HEK293 (cell line): ENCODE measurements around the gene PDIA4.
A peak's percentile ranks its signal among the peaks of the same experiment; 100 is the strongest.

Experiments
- BCL11B ChIP-seq: fragments of 450-650 bp; formaldehyde crosslinking; IDR thresholded peaks from 2 replicates; pipeline ENCODE4 v1.5.1; 2016; ENCODE audit warnings: low read depth, missing biosample characterization, missing genetic modification characterization
- FEZF1 ChIP-seq: fragments of 450-650 bp; formaldehyde crosslinking; IDR thresholded peaks from 2 replicates; pipeline ENCODE4 v1.5.1; 2016; ENCODE audit warnings: missing biosample characterization, missing genetic modification characterization
- IKZF3 ChIP-seq: fragments of 450-650 bp; IDR thresholded peaks from 2 replicates; pipeline ENCODE4 v1.5.0; 2018; ENCODE audit warnings: missing biosample characterization, mild to moderate bottlenecking, missing genetic modification characterization, moderate library complexity
- KLF10 ChIP-seq: fragments of 450-650 bp; IDR thresholded peaks from 2 replicates; pipeline ENCODE4 v1.5.1; 2018; ENCODE audit warnings: missing biosample characterization, mild to moderate bottlenecking, missing genetic modification characterization
- KLF8 ChIP-seq: fragments of 450-650 bp; formaldehyde crosslinking; IDR thresholded peaks from 2 replicates; pipeline ENCODE4 v1.5.1; 2016; ENCODE audit warnings: missing biosample characterization, missing genetic modification characterization
- KLF9 ChIP-seq: fragments of 450-650 bp; formaldehyde crosslinking; IDR thresholded peaks from 2 replicates; pipeline ENCODE4 v1.5.1; 2016; ENCODE audit warnings: missing biosample characterization, missing genetic modification characterization, low read depth
- MZF1 ChIP-seq: fragments of 450-650 bp; formaldehyde crosslinking; IDR thresholded peaks from 2 replicates; pipeline ENCODE4 v1.5.1; 2017; ENCODE audit warnings: missing biosample characterization, missing genetic modification characterization, borderline replicate concordance
- SP2 ChIP-seq: fragments of 450-650 bp; formaldehyde crosslinking; IDR thresholded peaks from 2 replicates; pipeline ENCODE4 v1.5.1; 2016; ENCODE audit warnings: missing biosample characterization, missing genetic modification characterization
- WT1 ChIP-seq: fragments of 450-650 bp; formaldehyde crosslinking; IDR thresholded peaks from 2 replicates; pipeline ENCODE4 v1.5.1; 2016; ENCODE audit warnings: missing biosample characterization, missing genetic modification characterization
- ZFHX2 ChIP-seq: fragments of 450-650 bp; formaldehyde crosslinking; conservative IDR thresholded peaks from 2 replicates; pipeline ENCODE4 v1.5.1; 2016; ENCODE audit warnings: missing biosample characterization, missing genetic modification characterization
- ZFP41 ChIP-seq: fragments of 450-650 bp; formaldehyde crosslinking; IDR thresholded peaks from 2 replicates; pipeline ENCODE4 v1.5.1; 2016; ENCODE audit warnings: missing biosample characterization, missing genetic modification characterization, borderline replicate concordance
- ZNF10 ChIP-seq: fragments of 450-650 bp; formaldehyde crosslinking; IDR thresholded peaks from 2 replicates; pipeline ENCODE4 v1.5.1; 2017; ENCODE audit warnings: missing biosample characterization, missing genetic modification characterization
- ZNF184 ChIP-seq: fragments of 450-650 bp; IDR thresholded peaks from 2 replicates; pipeline ENCODE4 v1.5.1; 2018; ENCODE audit warnings: missing biosample characterization, mild to moderate bottlenecking, missing genetic modification characterization
- ZNF211 ChIP-seq: fragments of 450-650 bp; formaldehyde crosslinking; IDR thresholded peaks from 2 replicates; pipeline ENCODE4 v1.5.1; 2016; ENCODE audit warnings: low read depth, missing biosample characterization, missing genetic modification characterization
- ZNF341 ChIP-seq: fragments of 450-650 bp; formaldehyde crosslinking; IDR thresholded peaks from 2 replicates; pipeline ENCODE4; 2016; ENCODE audit warnings: low read depth, missing biosample characterization, missing genetic modification characterization
- ZNF391 ChIP-seq: fragments of 450-650 bp; formaldehyde crosslinking; IDR thresholded peaks from 2 replicates; pipeline ENCODE4 v1.5.1; 2016; ENCODE audit warnings: low read depth, missing biosample characterization, missing genetic modification characterization, borderline replicate concordance
- ZNF561 ChIP-seq: fragments of 450-650 bp; IDR thresholded peaks from 2 replicates; pipeline ENCODE4 v1.5.1; 2018; ENCODE audit warnings: missing biosample characterization, missing genetic modification characterization, borderline replicate concordance
- ZNF660 ChIP-seq: fragments of 450-650 bp; IDR thresholded peaks from 2 replicates; pipeline ENCODE4 v1.5.1; 2018; ENCODE audit warnings: missing biosample characterization, mild to moderate bottlenecking, missing genetic modification characterization
- ZNF76 ChIP-seq: fragments of 450-650 bp; formaldehyde crosslinking; IDR thresholded peaks from 2 replicates; pipeline ENCODE4; 2016; ENCODE audit warnings: low read depth, missing biosample characterization, missing genetic modification characterization, borderline replicate concordance
- TF ChIP-seq, protein P1 (sequence below): fragments of 450-650 bp; formaldehyde crosslinking; IDR thresholded peaks from 2 replicates; pipeline ENCODE4 v1.5.1; 2017; ENCODE audit warnings: missing biosample characterization, missing genetic modification characterization
- TF ChIP-seq, protein P2 (sequence below): fragments of 450-650 bp; formaldehyde crosslinking; IDR thresholded peaks from 2 replicates; pipeline ENCODE4 v1.5.1; 2017; ENCODE audit warnings: missing biosample characterization, mild to moderate bottlenecking, missing genetic modification characterization, moderate library complexity
- TF ChIP-seq, protein P3 (sequence below): fragments of 450-650 bp; formaldehyde crosslinking; IDR thresholded peaks from 2 replicates; pipeline ENCODE4 v1.5.1; 2016; ENCODE audit warnings: missing biosample characterization, missing genetic modification characterization
- TF ChIP-seq, protein P4 (sequence below): fragments of 450-650 bp; formaldehyde crosslinking; IDR thresholded peaks from 2 replicates; pipeline ENCODE4 v1.5.1; 2016; ENCODE audit warnings: missing biosample characterization, missing genetic modification characterization

PDIA4 gene

DNA sequence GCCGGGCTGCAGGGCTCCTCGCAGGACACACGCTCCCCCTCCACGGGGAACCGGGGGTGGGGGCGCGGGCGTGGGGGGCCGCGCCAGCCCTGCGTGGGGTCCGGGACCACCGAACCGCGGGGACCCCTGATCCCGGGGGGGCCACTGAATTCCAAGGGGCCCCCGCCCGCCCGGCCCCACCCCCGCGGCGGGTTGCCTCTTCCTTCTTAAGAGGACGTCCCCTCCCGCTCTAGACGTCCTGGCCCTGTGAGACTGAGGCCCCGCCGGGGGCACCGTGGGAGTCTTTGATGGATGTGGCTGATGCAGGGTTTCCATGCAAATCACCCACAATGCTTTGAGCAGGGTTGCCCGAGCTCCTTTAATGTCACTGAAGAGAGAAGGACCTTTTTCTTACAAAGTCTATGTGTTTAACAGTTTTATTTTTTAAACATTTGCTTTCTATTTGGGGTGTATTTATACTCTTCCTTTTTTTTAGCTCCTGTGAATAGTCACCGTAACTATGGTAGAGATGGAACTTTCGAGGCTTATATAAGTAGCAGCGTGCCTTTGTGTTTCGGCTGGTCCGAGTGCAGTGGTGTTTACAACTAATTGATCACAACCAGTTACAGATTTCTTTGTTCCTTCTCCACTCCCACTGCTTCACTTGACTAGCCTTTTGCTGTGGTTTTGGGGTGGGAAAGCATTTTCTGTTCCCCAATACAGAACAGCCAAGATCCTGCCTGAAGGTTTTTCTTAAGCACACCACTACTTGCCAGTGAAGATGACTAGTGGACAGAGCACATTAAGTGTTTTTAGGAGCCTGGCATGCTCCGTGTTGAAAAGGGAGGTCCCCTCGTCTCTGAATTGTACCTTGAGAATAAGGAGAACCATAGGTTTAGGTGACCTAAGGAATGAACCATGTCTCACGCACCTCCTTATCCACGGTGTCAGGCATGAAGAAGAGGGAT lies 44.8 kb downstream of the PDIA4 start (continued):
- TF ChIP-seq, protein P1, sequence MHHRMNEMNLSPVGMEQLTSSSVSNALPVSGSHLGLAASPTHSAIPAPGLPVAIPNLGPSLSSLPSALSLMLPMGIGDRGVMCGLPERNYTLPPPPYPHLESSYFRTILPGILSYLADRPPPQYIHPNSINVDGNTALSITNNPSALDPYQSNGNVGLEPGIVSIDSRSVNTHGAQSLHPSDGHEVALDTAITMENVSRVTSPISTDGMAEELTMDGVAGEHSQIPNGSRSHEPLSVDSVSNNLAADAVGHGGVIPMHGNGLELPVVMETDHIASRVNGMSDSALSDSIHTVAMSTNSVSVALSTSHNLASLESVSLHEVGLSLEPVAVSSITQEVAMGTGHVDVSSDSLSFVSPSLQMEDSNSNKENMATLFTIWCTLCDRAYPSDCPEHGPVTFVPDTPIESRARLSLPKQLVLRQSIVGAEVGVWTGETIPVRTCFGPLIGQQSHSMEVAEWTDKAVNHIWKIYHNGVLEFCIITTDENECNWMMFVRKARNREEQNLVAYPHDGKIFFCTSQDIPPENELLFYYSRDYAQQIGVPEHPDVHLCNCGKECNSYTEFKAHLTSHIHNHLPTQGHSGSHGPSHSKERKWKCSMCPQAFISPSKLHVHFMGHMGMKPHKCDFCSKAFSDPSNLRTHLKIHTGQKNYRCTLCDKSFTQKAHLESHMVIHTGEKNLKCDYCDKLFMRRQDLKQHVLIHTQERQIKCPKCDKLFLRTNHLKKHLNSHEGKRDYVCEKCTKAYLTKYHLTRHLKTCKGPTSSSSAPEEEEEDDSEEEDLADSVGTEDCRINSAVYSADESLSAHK (tag by site-specific recombination) = peak; percentile 48; the same call in 1 of the 2 replicates
- TF ChIP-seq, protein P2, sequence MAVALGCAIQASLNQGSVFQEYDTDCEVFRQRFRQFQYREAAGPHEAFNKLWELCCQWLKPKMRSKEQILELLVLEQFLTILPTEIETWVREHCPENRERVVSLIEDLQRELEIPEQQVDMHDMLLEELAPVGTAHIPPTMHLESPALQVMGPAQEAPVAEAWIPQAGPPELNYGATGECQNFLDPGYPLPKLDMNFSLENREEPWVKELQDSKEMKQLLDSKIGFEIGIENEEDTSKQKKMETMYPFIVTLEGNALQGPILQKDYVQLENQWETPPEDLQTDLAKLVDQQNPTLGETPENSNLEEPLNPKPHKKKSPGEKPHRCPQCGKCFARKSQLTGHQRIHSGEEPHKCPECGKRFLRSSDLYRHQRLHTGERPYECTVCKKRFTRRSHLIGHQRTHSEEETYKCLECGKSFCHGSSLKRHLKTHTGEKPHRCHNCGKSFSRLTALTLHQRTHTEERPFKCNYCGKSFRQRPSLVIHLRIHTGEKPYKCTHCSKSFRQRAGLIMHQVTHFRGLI (tag by site-specific recombination) = peak; percentile 70; the same call in 1 of the 2 replicates
- TF ChIP-seq ZNF76 (tag by site-specific recombination) = peak; percentile 97
- peak; percentile 96 for TF ChIP-seq ZNF660 (tag by site-specific recombination)
- TF ChIP-seq, protein P3, sequence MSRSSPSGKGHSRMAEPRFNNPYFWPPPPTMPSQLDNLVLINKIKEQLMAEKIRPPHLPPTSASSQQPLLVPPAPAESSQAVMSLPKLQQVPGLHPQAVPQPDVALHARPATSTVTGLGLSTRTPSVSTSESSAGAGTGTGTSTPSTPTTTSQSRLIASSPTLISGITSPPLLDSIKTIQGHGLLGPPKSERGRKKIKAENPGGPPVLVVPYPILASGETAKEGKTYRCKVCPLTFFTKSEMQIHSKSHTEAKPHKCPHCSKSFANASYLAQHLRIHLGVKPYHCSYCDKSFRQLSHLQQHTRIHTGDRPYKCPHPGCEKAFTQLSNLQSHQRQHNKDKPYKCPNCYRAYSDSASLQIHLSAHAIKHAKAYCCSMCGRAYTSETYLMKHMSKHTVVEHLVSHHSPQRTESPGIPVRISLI = peak; percentile 50; the same call in 1 of the 2 replicates
- peak; percentile 78; the same call in 1 of the 2 replicates for TF ChIP-seq ZNF391 (tag by site-specific recombination)
- peak; percentile 24 for TF ChIP-seq SP2
- peak; percentile 84 for TF ChIP-seq ZNF561 (tag by site-specific recombination)
- TF ChIP-seq MZF1 (tag by site-specific recombination) = 0 out of 2 replicates have a peak, but pooled peaks have one; percentile 33
- TF ChIP-seq IKZF3 (tag by site-specific recombination) = 0 out of 2 replicates have a peak, but pooled peaks have one; percentile 8
- TF ChIP-seq ZNF211 (tag by site-specific recombination) = no peak
- 0 out of 2 replicates have a peak, but pooled peaks have one; percentile 42 for TF ChIP-seq ZNF10 (tag by site-specific recombination)
- TF ChIP-seq KLF10 (tag by site-specific recombination) = peak; percentile 64; the same call in 1 of the 2 replicates
- TF ChIP-seq ZFP41 = no peak
- TF ChIP-seq WT1 (tag by site-specific recombination) = 0 out of 2 replicates have a peak, but pooled peaks have one; percentile 21
- TF ChIP-seq, protein P4, sequence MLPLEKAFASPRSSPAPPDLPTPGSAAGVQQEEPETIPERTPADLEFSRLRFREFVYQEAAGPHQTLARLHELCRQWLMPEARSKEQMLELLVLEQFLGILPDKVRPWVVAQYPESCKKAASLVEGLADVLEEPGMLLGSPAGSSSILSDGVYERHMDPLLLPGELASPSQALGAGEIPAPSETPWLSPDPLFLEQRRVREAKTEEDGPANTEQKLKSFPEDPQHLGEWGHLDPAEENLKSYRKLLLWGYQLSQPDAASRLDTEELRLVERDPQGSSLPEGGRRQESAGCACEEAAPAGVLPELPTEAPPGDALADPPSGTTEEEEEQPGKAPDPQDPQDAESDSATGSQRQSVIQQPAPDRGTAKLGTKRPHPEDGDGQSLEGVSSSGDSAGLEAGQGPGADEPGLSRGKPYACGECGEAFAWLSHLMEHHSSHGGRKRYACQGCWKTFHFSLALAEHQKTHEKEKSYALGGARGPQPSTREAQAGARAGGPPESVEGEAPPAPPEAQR (tag by site-specific recombination) = peak; percentile 36; the same call in 1 of the 2 replicates
- no peak for TF ChIP-seq BCL11B
- peak; percentile 46; the same call in 1 of the 2 replicates for TF ChIP-seq KLF9 (tag by site-specific recombination)
- peak; percentile 58 for TF ChIP-seq FEZF1 (tag by site-specific recombination)
- TF ChIP-seq ZFHX2 = peak; percentile 43
- peak; percentile 53; the same call in 1 of the 2 replicates for TF ChIP-seq ZNF341 (tag by site-specific recombination)
- peak; percentile 63 for TF ChIP-seq KLF8 (tag by site-specific recombination)
- 0 out of 2 replicates have a peak, but pooled peaks have one; percentile 57 for TF ChIP-seq ZNF184
- TF ChIP-seq, all 188 proteins: peak for 62
